ENCODE measurements around the gene CDADC1.

Gene CDADC1

DNA sequence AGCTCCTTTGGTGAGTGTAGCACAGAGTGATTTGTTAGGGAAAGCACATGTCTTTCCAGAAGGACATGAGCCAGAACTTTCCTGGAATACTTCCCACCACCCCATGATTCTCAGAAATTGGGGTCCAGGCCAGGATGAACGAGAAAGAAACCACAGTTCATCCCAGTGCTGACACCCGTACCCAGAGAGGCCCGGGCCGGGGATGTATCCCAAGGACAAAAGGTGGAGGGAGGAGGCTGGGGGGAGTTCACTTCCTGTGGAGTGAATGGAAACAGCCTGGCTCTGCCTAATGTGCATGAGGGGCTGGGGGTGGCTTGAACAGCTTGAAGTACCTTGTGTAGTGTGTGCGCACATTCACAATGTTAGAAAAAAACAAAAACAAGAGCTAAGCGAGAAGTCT, 47.5 kb downstream of the CDADC1 start:
- no peak for DNase-seq (ENCODE audit: low spot score)

DNA sequence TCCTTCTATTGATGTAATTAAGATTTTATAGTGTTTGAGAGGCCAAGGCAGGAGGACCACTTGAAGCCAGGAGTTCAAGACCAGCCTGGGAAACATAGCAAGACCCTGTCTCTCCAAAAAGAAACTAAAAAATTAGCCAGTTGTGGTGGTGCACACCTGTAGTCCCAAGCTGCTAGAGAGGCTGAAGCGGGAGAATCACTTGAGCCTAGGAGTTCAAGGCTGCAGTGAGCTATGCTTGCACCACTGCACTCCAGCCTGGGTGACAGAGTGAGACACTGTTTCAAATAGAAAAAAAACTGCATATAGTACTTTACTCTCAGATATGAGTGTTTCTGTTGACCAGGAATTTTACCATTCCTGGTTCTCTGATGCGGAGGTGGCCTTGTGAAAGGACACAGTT, 48.9 kb downstream of the CDADC1 start:
- no peak for DNase-seq (ENCODE audit: low spot score)

DNA sequence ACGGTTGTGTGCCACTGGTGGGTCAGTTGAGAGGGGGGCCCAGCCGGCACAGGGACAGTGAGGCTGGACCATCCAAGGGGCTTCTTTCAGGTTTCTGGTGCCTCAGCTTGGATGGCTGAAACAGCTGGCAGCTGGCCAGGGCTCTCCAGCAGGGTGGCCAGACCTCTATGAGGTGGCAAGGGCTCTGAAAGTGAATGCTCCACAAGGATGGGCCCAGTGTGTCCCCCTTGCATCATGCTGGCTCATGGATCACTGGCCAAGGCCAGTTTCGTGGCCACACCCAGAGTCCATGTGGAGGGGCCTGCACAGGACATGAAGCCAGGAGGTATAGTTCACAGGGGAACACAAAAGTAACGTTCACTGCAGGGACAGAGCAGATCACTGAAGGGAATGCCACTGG, 49.6 kb downstream of the CDADC1 start:
- DNase-seq (ENCODE audit: low spot score), result no peak

DNA sequence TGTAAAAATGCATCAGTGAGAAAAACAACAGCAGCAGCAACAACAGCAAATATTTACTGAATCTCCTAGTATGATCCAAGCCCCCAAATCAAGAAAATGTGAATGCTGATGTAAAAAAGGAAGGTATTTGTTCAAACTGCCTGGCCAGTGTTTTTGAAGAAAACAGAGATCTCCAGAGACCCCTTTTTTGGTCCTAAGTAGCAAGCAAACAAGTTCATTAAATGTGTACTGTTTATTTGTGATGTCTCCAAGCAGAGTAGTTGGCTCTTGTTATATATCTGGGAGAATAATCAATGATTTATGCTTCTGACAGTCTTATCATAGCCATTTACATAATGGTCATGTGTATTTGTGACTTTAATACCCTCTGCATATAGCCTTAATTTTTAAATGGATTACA, 50.7 kb downstream of the CDADC1 start:
- no peak for DNase-seq (ENCODE audit: low spot score)

DNA sequence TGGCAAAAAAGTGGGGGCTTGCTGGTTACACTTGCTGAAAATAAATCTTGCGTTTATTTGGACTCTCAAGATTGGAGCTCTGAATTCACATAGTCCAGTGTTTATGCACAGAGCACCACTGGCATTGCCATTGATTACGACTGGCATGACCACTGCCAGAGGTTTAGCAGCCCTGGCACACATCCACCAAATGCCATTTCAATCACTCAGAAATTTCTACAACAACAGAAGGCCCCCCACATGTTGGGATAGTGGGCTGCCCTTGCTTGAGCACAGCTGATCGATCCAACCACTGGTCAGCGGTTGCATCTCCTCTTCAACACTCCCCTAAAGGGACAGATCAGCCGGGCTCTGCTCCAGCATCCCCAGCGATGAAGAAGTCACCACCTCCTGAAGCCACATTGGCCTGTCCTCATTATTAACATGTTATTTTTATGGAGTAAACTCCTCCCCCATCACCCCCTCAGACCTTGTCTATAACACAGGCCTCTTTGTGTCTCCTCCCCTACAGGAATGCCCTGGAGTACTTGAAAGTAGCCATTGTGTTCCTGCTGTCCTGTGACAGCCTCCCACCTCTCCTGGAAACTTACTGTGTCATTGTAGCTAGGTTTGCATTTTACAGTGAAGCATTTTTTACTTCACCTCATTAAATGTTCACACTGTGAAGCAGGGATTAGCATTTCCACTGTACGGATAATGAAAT, 51.3 kb downstream of the CDADC1 start:
- DNase-seq (ENCODE audit: low spot score), result no peak

DNA sequence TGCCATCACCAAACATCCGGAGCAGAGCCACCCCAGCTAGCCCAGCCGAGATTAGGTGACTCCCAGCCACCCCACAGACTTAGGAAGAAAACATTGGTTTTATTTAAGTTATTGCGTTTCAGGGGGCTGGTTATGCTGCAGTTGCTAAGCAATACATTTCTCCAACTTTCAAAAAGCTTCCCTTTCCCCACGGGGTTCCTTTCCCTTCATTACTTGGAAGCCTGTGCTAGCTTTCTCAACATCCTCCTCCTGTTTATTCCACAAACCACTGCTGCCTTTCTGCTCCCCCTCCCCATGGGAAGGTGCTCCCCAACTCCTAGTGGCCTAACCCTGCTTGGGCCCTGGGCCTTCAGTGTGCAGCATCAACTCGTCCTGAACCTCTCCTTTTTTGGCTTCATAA, 52.6 kb downstream of the CDADC1 start:
- DNase-seq (ENCODE audit: low spot score), result no peak

DNA sequence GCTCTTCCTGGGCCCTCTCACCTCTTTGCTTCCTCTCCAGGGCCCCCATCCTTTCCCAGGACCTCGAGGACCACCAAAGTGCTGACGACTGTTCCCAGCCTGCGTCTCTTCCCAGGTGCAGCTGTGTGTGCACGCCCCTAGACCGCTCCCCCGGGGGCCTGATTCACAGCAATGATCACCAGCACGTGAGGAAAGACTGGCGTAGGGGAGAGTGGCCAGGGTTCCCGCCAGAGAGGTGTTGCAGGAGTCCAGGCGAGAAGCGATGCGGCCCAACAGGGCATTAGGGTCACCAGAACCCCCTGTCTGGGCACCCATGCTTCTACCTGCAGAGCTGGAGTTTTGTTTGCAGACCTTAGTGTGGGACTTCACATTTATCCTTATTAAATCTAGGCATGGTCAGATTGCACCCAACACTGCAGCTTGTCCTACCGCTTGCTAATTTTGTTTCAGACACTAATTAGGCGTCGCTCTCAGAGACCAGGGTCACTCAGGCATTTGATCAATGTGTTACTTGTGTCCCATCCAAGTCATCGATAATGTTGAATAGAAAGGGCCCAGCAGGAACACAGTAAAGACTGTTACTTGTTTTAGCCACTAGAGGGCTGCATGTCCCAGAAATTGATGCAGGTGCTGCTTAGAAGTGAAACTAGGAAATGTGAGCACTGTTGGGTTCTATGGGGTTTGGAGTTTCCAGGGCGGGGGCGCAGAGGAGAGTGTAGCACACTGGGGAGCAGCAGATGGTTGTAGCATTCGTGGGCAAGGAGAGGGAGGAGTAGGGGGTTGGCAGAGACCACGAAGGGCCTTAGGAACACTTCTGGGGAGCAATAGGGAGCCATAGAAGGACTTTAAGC, 53.2 kb downstream of the CDADC1 start:
- DNase-seq (ENCODE audit: low spot score), result peak; percentile 84

DNA sequence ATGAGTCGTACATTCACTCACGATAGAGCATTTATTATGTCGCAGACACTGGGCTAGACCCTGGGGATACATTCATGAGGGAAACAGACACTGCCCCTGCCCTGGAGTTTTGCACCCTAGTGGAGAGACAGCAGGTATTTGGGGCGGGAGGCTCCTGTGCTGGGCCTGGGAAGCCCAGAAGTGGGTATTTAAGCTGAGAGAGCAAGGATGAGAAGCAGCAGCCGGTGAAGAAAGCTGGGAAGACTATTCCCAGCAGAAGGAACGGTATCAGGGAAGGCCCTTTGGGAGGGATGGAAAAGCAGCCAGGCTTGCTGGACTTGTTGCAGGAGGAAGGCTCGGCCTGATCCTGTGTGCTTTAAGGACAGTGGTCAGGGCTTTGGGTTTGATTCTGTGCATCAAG, 54.5 kb downstream of the CDADC1 start:
- DNase-seq (ENCODE audit: low spot score), result no peak

DNA sequence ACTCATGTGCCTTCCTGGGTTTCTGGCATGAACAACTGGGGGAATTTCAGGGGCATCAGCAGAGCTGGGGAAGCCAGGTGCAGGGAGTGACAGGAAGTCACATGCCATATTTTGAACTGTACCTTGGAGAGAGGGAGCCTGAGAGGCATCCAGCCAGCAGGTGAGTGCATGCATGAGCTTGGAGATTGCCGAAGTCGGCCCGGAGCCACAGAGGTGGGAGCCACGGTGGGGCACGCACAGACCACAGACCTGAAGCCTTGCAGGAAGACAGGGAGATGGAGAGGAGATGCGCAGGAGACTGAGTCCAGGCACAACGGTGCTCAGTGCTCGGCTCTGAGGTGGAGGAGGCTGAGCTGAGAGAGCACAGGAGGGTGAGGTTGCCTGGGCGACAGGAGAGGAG, 55.1 kb downstream of the CDADC1 start:
- DNase-seq (ENCODE audit: low spot score), result no peak

DNA sequence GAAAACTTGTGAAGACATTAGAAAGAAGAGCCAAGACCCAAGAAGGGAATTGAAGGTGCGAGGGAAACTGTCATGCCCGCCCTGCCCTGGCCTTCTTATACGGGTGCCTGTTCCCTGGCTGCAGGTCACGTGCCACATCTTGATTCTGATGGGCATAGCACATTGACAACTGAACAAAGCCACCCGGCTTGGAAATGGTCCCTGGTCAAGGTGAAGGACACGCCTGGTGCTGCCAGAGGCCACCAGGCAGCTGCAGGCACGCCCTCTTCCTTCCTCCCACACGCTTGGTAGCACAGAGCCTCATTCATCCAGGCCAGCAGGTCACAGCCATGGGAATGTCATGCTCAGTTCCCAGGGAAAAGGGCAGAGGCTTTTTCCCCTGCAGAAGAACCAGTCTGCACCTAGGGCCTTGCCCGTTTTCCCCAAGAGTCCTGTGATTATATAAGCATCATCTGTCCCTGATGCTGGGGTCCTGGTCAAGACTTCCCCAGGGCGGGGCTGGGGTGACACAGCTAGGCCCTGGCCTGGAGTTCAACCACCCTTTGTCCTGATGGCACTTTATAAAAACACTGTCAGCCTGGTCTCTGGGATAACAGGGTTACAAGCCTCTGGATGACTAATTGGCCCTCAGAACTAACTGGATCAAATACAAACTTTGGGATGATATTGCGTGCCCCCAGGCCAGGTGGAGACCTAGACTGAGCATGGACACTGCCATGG, 56.0 kb downstream of the CDADC1 start:
- no peak for DNase-seq (ENCODE audit: low spot score)

DNA sequence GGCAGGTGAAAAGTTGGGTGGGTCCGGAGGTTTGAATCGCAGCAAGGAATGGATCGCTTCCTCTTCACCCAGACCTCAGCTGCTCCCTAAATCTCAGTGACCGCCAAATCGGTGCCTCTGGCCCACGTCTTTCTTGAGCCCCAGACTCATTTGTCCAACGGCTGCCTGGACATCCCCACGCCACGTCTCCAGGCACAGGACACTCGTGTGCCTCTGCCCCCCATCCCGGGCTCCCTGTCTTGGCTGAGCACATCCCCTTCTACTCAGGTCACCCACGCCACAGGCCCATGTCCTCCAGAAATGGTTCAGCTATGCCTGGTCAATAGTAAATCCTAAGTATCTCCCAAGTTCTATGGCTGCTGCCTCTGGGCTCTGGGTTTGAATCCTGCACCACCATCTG, 56.6 kb downstream of the CDADC1 start:
- no peak for DNase-seq (ENCODE audit: low spot score)

DNA sequence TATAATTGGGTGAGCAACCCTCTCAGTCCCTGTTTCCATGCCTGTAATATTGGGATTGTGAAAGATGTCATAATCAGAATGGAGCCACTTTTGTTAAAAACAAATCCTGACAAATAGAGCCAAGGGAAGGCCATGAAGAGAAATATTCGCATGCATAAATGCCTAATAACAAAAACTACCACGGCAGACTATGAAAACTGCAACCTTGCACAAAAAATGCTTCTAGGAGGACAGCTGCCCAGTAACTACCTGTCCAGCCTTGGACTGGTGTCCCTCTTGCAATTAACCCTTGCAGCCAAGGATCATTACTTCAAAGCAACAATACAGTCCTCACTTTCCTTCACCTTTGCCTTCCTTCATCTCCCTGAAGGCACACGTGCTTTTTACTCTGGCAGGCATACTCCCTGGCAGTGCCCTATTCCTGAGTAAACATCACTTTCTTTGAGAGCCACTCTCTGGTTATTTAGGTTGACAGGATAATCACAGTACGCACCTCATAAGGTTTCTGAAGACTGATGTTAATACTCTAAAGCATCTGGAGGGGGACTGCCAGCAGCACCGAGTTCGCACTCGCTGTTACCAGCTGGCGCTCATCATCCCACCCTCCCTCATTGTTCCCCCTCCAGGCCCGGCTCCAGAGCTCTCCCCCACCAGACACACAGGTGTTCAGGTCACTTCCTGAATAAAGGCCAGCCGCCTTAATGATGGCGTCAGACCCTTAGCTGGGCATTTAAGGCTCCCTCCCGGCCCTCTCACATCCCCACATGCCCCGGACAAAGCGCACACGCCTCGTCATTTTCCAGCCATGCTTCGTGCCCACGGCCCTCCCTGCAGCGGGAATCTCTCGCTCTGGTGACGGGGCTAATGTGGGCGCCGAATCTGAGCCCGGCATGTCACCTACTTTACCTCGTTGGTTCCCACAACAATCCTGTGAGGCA, 57.3 kb downstream of the CDADC1 start:
- no peak for DNase-seq (ENCODE audit: low spot score)

DNA sequence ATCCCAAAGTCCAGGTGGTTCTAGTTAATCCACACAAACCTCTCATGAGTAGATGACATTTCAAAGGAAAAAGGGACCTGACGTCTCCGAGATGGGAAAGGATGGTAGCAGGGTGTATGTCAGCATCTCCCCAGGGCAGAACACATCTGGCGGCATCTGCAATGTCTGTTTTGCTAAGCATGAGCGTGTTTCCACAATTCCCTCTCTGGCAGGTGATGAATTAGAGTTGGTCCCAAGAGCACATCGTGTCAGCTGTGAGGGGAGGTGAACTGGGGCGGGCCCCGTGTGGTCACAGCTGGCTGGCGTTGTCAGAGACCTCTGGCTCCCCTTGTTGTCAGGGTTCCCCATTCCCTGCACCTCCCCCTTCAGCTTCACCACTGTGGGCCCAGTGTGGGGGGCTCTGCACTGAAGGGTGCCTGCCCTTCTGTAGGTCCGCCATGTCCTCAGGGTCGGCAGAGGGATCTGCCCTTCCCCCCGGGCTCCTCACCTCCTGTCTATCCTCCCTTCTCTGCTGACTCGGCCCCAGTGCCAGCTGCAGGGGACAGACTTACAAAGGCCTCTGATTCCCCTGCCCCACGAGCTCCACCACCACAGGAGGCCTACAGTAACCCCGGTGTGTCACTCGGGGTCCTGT, 58.2 kb downstream of the CDADC1 start:
- no peak for DNase-seq (ENCODE audit: low spot score)

DNA sequence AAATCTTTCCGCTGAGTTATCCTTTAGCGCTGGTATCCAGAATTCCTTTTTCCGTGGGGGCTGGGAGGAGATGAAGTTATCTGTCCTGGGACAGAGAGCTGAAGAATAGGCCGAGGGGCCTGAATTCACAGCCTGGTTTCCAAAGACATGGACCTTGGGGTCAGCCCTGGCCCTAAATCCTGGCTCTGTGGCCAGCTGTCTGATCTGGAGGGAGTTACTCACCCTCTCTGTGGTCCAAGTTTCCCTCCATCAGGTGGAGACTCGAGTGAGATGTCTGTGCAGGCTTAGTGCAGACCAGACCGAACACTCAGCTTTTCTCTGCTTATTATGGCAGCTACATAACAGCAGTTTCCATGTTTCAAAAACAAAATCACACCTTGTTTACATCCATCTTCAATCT, 59.6 kb downstream of the CDADC1 start:
- no peak for DNase-seq (ENCODE audit: low spot score)

DNA sequence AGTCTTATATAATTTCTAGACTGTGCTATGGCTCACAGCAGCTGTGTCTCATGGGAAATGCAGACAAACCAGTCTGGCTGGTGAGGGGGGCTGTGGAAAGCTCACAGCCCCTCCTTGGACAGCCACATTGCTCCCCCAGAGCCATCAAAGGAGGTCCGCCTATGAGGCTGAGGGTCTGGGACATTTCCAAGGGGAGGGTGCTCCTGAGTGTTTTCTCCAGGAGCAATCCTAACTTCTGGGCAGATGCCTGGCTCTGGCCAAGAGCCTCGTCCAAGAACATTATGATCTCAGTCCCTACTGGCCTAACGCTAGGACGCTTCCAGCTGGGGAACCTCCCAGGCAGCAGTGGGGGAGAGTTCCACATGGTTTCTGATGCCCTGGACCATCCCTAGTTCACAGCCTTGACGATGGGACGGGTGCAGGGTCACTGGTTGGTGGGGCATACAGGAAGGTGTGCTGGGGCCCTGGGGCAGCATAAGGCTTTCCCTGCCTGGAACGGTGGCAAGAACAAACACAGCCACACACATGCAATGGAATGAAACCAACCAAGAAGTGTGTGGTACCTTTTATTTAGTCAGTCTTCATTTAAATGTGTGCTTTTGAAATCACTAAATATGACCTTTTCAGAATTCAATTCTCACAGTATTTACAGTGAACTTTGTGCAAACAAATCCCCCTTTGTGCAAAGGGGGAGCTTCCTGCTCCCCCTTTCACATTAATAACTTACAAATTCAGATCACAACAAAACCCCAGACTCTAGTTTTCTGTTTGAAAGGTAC, 60.6 kb downstream of the CDADC1 start:
- peak; percentile 83 for DNase-seq (ENCODE audit: low spot score)

DNA sequence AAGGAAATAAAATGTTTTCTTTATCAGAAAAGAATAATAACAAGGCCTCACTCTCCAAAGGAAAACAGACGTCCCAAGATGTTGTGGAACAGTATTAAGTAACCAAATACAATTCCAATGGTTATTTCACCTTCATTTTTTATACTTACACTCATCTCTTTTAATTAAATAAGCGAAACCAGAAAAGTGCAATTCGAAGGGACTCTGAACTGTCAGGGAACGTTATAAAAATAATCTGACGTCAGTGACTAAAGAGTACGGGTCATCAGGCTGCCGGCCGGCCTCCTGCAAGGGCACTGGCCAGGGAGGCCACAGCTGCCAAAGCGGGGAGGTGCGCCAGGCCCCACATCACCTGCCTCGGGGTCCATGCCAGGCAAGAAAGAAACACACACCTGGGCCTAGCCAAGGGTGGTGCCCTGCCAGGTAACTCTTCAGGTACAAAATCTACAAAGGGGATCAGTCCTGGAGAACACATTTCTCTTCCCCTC, 61.2 kb downstream of the CDADC1 start:
- no peak for DNase-seq (ENCODE audit: low spot score)

DNA sequence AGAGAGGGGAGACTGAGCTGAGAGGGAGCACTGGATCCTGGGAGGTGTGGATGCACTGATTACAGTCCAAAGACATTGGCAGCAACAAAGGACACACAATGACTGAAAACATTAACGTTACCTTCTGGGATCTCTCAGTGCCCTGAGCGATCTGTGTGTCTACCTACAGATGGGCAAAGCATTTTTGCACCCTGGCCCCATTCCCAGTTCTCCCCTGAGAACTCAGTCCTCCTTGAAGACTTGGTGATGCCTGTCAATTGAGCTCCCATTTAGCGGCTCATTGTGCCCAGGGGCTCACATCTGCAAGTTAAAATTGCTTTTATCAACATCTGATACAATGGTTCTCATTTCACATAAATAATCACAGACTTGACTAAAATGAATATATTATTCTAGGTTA, 62.5 kb downstream of the CDADC1 start:
- no peak for DNase-seq (ENCODE audit: low spot score)

DNA sequence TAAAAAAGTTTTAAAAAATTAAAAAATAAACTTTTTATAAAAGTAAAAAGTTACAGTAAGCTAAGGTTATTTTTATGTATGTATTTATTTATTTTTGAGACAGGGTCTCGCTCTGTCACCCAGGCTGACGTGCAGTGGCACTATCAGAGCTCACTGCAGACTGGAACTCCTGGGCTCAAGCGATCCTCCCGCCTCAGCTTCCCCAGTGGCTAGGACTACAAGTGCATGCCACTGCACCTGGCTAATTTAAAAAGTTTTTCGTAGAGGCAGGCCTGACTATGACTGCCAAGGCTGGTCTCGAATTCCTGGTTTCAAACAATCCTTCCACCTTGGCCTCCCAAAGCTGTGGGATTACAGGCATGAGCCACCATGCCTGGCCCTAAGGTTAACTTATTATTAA, 64.1 kb downstream of the CDADC1 start:
- DNase-seq (ENCODE audit: low spot score), result no peak

DNA sequence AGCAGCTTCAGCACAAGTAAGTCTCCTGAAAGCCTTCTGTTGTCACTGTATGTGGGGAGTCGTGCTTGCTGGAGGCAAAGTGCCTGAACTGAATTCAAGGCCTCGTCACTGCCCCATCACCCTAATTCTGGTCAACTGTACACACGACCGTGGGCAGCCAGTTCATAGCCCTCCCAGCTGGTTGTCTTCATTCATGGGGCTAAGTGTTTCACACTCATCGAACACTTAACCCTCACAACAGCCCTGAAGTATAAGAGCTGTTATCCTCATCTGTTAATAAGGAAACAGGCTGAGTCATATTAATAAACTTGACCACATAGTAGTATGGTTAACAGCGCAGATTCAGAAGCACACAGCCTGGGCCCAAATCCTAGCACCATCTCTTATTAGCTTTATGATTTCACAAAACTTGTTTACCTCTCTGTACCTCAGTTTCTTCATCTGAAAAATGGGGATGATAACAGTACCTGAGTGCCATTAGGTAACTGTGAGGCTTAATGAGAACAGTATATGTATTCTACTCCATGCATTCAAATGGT, 66.7 kb downstream of the CDADC1 start:
- DNase-seq (ENCODE audit: low spot score), result peak; percentile 31

DNA sequence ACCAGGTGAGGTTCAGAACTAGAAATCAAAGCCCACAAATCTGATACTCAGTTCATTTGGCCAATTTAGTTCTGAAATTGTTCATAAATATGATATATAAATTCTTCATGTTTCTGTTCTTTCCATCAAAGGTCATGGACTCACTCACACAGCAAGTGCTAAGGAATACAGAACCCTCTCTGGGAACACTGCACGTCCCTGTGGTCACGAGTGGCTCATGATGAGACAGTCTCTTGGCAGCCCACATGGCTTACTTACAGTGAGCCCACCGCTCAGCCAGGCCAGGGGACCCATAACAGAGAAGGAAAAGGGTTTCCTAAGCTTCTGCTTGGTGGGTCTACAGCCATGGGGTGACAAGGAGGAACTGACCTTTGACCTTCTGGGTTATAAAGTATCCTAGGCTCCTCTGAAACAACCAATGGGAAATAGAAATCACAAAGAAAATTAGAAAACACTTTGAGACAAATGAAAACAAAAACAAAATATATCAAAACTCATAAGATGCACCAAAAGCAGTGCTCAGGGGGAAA, 67.4 kb downstream of the CDADC1 start:
- no peak for DNase-seq (ENCODE audit: low spot score)

Measured in GM03348 (cell line).